ENCODE results near the gene SPTB. TPM values are rescaled to one million over a fixed set of nuclear protein-coding genes. Genes with fewer than 3 reads are reported as not detected.
A peak's percentile ranks its signal among the peaks of the same experiment; 100 is the strongest.

The SPTB gene
- total RNA-seq, 1 donor from 2014 or later = 18.2 TPM

DNA sequence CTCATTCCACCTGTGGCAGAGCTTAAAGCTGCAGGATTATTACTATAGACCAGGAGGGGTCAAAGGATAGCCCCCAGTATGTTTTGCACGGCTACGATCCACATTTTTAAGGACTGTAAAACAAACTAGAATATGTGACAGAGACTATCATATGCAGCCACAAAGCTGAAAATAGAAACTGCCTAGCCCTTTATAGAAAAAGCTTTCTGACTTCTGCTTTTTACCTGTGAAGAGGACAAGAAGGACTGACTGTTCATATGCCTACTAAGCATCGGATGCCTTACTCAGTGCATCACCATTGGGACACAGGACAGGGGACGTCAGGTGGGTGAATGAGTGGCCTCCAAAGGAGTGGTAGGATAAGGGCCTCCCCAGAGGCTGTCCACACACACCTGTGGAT is 29.8 kb downstream of the SPTB start:
- DNase-seq = no peak

DNA sequence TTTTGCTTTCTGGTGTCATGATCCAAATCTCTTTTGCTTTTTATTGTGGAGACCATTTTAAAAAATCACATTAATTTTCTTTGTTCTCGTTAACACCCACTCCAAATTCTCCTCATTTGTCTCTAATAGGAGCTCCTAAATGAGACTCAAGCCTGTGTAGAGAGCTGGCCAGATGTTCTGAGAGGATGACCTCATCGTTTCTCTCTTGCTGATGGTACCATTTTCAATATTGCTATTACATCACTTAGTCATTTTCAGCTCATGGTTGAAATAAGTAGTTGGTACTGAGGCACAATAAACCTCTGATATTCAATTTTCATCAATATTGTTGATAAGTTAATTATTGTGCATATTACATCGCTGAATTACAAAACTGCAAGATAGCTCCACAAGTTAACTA is 31.5 kb downstream of the SPTB start:
- DNase-seq = no peak

DNA sequence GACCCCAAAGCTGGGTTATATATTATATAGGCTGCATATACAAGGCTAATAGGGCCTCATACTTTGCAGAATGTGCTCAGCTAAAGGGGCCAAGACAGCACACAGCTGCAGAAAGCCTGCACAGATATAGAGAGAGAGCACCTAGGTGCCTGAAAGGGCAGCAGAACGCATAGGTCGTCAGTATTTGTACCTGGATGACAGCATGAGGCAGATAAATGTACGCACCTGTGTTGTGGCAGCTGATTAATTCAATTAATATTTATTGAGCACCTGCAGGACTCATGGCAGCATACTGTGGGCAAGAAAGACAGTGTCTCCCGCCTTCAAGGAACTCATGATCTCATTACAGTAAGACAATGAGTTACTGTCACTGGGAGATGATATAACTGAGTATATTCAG is 33.4 kb downstream of the SPTB start:
- no peak for DNase-seq

DNA sequence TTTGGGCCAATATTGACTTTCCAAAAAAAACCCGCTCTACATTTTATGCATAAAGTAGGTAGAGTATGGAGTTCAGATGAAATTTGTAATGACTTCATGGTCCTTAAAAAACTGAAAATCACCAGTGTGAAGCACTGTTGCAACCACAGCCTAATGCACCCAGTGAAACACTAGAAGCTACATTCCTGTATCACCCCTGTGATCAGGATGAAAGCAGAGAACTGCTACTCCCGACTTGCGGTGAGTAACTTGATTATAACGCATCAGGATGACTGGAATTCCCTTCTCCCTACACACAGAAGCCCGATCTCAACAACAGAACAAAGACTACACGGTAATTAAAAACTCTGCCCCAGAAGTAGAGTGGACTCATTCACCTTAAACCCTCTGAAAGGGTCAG is 33.8 kb downstream of the SPTB start:
- no peak for DNase-seq

DNA sequence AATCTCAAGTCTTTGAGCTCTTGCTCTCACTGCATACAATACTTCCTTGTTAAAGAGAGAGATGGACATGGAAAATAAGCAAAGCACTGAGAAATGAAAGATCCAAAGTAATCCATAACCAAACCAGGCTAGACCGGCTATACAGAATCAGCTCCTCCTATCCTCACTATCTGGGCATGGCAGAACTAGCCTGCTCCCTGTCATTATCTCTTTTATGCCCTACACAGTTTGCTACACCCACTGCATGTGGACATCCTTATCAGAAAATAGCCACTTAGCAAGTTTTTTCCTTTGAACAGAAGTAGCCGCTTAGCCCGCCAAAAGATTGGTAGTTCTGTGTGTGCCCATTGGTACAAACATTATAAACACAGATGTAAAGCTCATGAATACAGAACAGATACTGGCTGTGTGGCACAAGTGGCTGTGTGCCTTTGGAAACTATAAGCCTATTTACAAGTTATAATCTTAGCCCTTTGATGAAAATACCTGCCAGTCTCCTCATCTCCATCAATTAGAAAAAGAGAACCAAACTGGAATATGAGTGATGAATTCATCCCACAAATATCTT is 34.7 kb downstream of the SPTB start:
- no peak for DNase-seq

DNA sequence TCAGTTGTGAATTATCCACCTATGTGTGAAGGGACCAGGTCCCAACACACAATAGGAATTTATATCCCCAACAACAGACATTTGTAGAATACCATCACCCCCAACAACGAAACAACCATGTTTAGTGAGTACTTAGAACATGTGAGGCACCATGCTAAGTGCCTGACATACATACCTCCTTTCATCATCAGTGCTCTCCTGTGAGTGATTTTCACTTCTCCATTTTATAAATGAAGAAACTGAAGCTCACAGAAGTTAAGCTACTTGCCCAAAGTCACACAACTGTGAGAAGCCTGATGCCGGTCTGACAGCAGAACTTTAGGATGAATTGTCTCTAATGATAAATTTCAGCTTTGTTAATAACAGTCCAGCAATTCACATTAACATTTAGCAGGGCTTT is 35.4 kb downstream of the SPTB start:
- no peak for DNase-seq

DNA sequence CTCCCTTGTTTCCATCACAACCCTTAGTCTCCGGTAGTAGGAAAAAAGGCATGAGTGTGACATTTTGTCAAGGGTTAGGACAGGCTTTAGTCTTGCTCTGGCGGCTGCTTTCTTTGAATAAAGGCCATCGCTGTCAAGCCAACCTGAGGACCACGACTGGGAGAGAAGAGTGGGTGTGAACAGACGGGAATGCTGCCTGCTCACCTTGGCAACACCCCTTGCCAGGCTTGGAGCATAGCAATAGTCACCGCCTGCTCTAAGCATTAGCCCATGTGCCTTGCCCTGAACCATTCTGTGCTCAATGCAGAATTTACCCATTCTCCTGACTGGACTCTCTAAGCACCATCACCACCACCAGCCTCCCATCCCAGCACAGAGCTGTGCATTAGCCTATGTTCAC is 36.2 kb downstream of the SPTB start:
- DNase-seq = no peak

DNA sequence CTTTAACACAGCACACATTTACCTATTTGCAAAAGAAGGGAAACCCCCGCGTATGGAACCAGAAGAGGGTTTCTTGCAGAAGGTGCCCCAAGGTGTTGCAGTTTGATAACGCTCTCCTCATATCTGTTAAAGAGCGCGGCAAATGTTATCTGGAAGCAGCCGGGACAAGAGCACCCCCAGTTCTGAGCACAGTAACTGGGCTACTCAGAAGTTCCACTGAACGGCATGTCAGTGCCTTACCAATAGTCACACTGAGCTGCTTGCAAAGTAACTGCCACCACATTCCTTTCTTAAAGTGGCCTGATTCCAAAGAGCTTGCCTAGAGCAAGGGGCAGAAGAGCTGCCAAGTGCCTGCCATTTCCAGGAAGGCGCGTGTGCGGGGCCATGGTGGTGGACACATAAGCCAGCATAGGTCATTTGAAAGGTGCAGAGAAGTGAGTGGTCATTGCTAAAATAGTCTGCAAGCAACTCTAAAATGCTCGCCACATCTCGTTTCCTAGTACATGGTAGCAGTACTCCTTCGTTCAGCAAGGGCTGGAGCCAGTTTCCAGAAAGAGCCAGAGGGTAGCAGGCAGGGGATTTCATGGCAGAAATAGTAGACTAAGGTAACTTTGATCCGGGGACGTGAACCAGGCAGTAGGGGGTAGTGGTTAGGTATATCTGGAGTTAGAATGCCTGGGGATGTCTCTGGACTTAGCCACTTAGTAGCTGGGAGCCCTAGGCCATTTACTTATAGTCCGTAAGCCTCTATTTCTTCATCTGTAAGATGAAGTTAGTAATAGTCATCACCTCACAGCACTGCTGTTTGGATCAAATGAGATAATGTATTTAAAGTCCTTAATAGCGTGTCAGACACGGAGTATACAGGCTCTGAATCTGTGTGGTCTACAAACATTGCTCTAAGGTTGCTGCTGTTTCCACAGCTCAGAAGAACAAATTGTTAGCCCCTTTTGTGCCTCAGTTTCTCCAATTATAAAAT is 37.6 kb downstream of the SPTB start:
- no peak for DNase-seq

DNA sequence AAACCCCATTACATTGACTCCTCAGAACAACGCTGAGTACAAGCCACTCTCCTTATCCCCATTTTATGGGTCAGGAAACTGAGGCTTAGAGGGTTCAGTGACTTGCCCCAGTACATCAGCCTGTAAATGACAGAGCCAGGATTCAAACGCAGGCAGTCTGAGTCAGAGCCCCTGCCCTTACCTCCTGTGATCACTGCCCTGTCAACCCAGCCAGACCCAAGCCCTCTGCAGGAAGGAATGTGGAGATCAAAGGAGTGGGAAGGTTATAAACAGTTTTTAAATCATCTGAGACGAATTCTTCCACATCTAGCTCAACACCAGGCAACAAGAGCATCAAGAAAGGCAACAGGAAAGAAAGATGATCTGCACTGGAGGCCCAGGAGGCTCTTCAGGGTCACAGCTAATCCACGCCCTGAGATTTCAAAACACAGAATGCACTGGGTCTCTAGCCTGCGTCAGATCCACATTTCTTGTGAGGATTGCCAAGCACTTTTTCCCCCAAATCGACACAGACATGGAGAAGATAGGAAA is 38.5 kb downstream of the SPTB start:
- no peak for DNase-seq

DNA sequence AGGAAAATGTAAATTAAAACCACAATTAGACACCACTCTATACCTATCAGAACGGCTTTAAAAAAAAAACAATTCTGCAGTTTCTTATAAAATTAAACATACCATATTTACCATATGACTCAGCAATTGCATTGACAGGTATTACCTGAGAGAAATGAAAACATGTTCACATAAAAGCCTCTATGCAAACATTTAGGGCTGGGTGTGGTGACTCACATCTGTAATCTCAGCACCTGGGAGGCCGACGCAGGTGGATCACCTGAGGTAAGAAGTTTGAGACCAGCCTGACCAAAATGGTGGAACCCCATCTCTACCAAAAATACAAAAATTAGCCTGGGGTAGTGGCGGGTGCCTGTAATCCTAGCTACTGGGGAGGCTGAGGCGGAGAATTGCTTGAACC is 41.1 kb downstream of the SPTB start:
- DNase-seq = no peak

DNA sequence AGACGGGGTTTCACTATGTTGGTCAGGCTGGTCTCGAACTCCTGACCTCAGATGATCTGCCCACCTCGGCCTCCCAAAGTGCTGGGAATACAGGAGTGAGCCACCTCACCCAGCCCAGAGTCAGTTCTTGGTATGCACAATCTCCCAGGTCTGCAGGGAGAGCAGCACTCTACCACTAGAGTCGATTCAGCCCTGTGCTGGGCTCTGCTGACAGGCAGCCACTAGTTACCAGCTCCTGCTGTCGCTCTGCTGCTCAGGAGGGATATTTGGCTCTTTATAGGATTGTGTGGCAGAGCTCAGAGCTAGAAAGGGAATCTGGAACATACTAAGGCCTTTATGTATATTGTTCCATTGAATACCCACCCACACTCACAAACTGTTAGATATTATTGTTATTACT is 44.3 kb downstream of the SPTB start:
- DNase-seq = no peak

DNA sequence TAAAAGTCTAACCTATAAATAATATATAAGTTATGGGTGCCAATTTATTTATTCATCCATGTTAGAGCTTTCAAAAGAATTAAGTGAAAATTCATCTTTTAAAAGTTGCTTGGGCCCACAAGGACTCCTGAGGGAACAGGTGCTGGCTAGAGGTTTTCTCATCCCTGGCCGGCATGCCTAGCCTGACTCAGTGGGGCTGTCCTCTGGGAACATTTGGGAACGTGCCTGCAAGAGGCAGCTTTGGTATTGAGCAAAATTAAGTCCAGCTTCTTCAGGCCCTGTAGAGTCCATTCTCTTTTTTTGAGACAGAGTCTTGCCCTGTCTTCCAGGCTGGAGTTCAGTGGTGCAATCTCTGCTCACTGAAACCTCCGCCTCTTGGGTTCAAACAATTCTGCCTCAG is 44.7 kb downstream of the SPTB start:
- no peak for DNase-seq

DNA sequence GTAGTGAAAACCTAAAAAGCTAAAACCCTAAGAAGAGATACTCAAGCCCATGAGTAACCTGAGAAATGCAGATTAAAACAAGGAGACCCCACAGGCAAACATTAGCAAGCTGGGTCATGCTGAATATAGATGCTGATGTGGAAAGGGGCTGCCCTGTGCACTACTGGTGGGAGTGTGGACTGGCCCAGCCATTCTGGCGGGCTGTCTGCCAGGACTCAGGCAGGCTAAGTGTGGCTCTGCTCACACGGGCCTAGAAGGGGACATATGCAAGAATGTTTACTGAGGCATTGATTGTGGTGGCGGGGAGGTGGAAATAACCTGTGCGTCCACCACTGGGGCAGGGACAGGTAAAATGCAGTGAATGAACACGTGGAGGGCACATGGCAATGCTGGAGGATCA is 48.3 kb downstream of the SPTB start:
- DNase-seq = no peak

DNA sequence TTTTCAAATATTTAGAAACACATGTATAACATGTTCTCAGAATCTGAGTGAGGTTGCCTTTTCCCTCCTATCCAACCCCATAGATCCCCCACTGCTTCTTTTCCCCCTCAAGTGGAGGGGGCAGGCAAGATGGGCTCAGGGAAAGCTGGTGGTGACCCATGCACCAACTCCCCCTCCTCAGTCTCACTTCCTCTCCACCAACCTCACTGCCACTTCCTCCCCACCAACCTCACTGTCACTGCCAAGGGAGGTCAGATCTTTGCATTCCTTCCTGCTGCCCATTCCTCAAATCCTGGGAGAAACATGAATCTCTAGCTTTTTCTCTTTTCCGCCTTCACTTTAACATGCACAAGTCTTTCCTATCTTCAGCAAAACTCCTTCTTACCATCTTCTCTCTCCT is 48.7 kb downstream of the SPTB start:
- DNase-seq = no peak

DNA sequence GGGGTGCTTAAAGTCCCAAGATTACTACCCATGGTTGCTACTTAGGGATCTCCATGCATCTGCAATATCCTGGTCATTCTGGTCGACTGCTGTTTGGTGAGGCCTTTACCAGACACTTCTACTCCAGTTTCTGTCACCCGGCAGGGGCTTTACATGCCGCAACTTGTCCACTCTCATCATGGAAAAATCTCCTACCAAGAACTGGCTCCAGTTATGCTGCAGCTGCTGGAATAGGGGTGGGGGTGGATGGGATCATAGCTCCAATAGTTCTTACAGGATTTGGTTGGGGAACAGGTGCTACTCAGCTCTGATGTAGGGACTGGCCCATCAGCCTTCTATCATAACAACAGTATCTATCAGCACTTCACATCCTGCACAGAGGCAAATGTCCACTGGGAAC is 51.6 kb downstream of the SPTB start:
- DNase-seq = no peak

DNA sequence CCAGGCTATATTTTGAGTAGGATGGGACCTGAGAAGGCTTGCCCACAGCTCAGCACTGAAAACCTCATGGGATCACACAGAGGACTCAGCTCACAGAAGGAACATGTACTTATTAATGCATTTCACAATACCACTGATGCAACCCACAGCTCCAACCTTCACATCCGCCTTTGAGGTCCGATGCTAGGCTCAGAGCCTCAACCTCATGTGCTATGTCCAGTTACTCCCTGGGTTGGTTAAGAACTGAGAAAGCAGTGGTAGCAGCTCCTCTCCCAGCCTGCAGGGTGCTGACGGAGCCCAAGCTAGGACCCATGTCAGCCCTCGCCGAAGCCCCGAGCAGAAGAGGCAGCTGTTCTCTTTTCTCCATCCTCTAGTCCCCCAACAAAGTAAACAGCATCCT is 52.9 kb downstream of the SPTB start:
- no peak for DNase-seq

DNA sequence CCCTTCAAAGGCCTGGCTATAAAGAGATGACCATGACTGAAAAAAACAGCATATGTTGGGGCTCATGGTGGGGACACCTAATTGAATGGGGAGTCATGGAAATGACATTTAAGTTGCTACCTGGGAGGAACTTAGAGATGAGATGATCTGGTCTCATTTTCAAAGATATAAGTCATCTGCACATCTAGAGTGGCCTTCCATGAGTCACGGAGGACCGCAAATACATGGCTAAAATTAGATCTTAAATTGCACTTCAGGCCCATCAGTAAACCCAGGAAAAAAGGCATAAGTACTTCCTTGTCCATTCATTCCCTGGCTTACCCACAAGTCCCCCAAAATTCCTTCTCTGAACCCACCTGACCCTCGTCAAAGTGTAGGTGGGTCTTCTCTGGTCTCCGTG is 53.4 kb downstream of the SPTB start:
- no peak for DNase-seq

DNA sequence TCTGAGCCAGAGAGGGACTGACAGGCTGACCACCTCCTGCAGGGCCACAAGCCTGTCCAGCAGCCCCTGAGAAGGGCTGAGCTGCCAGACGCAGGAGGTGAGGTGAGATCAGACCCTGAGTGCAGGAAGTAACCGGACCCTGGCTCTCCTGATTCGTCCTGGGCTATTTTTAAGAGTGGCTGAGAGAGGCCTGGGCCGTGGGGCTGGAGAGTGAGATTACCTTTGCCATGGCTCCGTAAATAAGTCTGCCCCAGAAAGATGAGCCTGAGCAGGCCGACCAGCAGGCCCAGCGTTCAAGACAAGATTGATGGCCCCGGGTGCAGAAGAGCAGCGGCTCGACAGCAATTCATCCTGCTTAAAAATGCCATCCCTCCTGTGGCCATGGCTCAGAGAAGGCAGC is 54.2 kb downstream of the SPTB start:
- DNase-seq = no peak

DNA sequence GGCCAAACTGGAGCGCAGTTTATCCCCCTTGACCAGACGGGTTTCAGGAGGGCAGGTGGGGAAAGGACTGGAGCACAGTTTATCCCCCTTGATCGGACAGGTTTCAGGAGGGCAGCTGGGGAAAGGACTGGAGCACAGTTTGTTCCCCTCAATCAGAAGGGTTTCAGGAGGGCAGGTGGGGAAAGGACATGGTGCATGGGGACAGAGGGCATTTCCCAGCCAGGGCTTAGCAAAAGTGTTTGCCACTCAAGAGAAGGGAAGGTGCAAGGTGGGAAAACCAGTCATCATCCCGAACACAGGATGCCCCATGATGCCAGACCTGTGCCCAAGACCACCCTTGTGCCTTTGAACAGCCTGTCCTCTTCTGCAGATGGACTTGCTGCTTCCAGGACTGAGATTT is 54.7 kb downstream of the SPTB start:
- no peak for DNase-seq

DNA sequence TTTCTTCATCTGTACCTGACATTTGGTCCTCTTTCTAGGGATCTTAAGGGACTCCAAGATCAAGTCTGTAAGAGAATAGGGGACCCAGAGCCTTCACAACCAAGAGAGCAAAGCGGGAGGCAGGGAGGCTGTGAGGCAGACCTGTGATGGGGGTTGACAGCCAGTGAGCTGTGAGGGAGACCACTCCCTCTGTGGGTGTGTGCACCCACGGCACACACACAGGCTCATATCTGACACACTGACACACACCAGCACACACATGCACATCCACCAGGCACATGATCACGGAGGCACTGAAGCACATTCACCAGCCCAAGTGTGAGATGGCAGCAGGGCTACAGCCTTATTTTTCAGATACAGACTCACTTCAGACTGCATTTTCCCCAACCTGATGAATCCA is 55.2 kb downstream of the SPTB start:
- DNase-seq = no peak

DNA sequence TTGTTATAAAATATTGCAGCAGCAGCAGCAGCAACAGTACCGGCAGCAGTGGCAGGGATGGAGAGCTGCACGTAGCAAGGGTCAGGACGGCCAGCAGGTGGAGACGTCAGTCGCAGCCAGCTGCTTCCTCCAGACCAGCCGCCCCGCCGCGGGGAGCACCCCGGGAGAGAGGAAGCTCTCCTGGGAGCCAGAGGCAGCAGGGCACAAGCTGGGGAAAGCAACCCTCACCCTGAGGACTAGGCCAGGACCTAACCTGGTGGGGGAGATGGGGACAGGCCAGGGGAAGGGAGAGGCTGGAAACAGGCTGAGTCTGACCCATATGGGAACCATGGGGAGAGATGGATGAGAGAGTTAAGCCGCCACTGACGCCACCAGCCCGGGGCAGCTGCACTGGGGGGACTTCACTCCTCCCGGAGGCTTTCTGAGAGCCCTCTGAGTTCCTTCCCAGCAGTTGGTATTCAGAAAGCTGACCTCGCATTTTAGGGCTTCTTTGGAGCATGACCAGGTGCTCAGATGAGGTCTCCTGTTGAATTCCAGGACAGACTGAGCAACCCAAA is 56.3 kb downstream of the SPTB start:
- DNase-seq = peak; percentile 64

DNA sequence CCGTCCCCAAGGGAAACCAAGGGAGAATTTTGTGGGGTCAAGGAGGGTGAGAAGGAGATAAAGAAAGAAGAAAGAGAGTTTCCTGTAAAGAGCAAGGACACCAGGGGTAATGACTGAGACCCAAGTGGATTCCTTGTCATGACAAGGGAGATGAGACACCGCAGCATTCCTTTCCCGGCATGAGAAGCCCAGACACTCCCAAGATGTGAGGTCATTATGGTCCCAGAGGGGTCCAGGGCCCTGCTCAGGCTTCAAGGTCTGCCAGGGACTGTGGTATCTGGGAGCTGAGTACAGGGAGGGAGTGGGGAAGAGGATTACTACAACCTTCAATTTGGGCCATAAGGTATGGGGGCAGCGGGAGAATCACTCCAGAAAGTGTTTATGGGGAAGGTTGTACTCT is 58.1 kb downstream of the SPTB start:
- DNase-seq = no peak

DNA sequence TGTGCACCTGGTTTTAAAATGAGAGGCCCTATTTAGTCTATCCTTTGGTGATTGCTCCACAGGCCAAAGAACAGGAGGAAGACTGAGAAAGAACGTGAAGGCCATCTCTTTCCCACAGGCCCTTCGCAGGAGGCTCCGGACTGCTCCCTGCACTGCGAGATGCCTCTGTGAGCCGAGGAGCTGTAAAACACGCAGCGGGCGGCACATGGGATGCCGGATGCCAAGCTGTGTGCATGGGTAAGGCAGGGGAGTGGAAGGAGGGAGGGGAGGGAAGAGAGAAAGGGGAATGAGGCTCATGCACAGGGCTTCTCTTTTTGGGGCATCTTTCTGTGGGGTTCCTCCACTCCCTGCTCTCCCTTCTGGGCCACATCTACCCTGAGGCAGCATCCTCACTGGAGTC is 61.6 kb downstream of the SPTB start:
- no peak for DNase-seq

DNA sequence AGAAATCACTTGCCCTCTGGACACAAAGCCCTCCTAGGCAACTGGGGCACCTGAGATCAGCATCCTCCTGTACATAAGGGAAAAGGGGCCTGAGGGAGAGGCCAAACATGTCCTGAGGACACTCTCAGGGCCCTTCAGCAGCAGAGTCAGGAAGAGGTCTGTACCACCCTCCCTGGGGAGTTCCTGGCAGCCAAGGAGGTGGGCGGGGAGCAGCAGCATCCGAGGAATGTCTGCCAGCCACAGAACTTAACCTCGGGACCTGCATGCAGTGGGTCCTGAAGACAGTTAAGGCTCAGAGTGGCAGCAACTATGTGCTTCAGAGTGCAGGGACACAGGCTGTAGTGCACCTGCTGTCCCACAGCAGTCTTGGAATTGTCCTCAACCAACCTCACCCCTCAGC is 62.1 kb downstream of the SPTB start:
- no peak for DNase-seq
